Measurements from ENCODE around the gene KRTAP1-5. TPM values are rescaled to one million over a fixed set of nuclear protein-coding genes. Genes with fewer than 3 reads are reported as not detected.

Gene KRTAP1-5
- total and polyA plus RNA-seq, 12 donors = not detected

DNA sequence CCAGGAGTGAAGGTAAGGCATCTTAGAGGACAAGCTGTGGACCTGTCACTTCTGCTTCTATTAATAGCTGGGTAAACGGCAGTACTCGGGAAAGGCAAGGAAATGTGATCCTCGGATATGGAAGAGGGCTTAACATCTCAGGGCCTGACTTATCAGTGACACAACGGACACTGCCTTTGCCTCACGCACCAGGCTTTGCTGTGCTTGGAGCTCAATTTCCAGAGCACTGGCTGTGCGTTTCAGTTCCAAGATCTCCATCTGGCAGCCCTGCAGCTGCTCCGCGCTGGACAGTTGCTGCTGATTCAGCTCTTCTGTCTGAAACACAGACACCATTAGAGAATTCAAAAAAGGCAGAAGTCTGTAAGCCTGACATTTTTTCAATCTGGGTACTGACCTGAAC lies 46.4 kb downstream of the KRTAP1-5 start:
- no peak for TF ChIP-seq CTCF (IDR thresholded peaks at IDR 0.05)
- TF ChIP-seq POLR2A (IDR thresholded peaks at IDR 0.05) = no peak
- Histone ChIP-seq H3K4me3 (no peak overlapping the region), H3K4me1 (replicated peaks in 1 of 2) (no peaks in the 10 kb centered on the region), H3K27ac (no peak overlapping the region), H3K27me3 (peaks cover 5% of the 10 kb centered on the region), H3K9me3 (replicated peaks in 1 of 3) (no peaks in the 10 kb centered on the region), H3K36me3 (replicated peaks in 1 of 2) (no peaks in the 10 kb centered on the region)
- peak in 3 of 7 donors; percentile 12 to 58 (median 23) for DNase-seq
- intact Hi-C loops (cut with DNase I) = no loop called here
- whole genome bisulfite sequencing, 4 donors = 8 to 30% (median 24%) methylated on average over 5 to 8 of the region's 8 CpGs

DNA sequence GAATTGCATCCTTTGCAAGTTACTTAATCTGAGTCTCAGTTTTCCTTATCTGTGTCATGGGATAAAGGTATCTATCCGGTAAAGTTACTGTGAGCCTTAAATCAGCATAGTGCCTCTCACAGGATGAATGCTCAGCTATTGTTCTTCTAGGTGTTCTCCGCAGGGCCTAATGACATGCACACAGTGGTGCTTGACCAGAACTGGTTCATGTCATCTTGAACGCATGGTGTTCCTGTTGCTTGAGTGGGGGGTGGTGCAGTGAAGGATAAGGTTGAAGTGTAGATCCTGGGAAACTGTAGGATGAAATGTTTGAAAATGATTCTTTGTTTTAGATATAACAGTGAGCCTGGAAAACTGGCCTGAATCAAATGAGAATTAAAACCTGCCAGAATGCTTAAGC lies 46.9 kb downstream of the KRTAP1-5 start:
- Histone ChIP-seq H3K27me3 (peaks cover 5% of the 10 kb centered on the region), H3K9me3 (replicated peaks in 1 of 3) (no peaks in the 10 kb centered on the region), H3K27ac (no peak overlapping the region), H3K4me3 (no peak overlapping the region), H3K36me3 (replicated peaks in 1 of 2) (no peaks in the 10 kb centered on the region), H3K4me1 (replicated peaks in 1 of 2) (no peaks in the 10 kb centered on the region)
- WGBS, 4 donors = 85 to 93% (median 90%) methylated on average over 3 of the region's 3 CpGs
- TF ChIP-seq POLR2A (IDR thresholded peaks at IDR 0.05) (no peak), CTCF (IDR thresholded peaks at IDR 0.05) (no peak)
- intact Hi-C loops (cut with DNase I) = no loop called here
- no peak for DNase-seq

DNA sequence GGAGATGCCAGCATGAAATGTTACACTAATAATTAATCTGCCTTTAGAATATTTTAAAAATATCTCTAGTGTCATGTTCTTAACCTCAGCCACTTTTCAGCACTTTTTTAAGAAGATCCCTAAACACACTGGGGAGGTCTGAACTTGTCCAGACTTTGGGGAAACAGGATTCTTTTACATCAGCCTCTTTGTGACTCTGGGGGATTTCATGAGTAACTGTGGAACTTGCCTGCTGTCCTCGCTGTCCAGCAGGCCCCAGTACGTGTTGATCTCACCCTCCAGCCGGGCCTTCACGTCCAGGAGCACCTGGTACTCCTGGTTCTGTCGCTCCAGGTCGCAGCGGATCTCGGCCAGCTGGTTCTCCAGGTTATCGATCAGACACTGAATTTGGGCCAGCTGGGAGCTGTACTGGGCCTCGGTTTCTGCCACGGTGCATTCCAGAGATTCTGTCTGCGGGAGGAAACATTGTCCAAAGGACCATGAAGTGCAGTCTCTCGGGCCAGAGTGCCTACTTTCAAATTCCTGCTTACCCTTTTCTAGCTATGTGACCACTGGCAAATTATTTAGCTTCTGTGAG lies 48.3 kb downstream of the KRTAP1-5 start:
- Histone ChIP-seq H3K4me1 (replicated peaks in 1 of 2) (no peaks in the 10 kb centered on the region), H3K36me3 (replicated peaks in 1 of 2) (no peaks in the 10 kb centered on the region), H3K27ac (no peak overlapping the region), H3K4me3 (no peak overlapping the region), H3K9me3 (replicated peaks in 1 of 3) (no peaks in the 10 kb centered on the region), H3K27me3 (peaks cover 5% of the 10 kb centered on the region)
- 81 to 87% (median 83%) methylated on average over 9 to 13 of the region's 13 CpGs for WGBS, 4 donors
- intact Hi-C loops (cut with DNase I) = no loop called here
- DNase-seq = no peak
- no peak for TF ChIP-seq POLR2A (IDR thresholded peaks at IDR 0.05)
- TF ChIP-seq CTCF (IDR thresholded peaks at IDR 0.05) = no peak

Small RNAs within 50 kb of the gene (small RNA-seq; reads per million reads assigned to genes)
- gene KRTAP3-4P = 0 reads per million in 2 donors

Other genes starting within 250 kb of the KRTAP1-5 start
Only the 30 nearest of the 38 such genes appear.
- 10 to 100 TPM in 6 of 9 donors, 1 to 10 TPM in 2, under 1 TPM in 1; 0.35 to 58.4 (median 27.4) TPM for gene KRT10, start 204.6 kb downstream of the KRTAP1-5 start, total RNA-seq
- 10 to 100 TPM; 31.1 to 36.3 (median 36.0) TPM for gene KRT10, start 204.6 kb downstream of the KRTAP1-5 start, polyA plus RNA-seq
- gene KRT12, start 160.0 kb downstream of the KRTAP1-5 start, total RNA-seq = not detected
- gene KRT12, start 160.0 kb downstream of the KRTAP1-5 start, polyA plus RNA-seq = not detected
- gene KRT20, start 142.0 kb downstream of the KRTAP1-5 start, total RNA-seq = under 1 TPM in 2 of 9 donors, not detected in 7; 0.23 to 0.50 TPM
- under 1 TPM in 2 of 3 donors, not detected in 1; 0.27 to 0.64 TPM for gene KRT20, start 142.0 kb downstream of the KRTAP1-5 start, polyA plus RNA-seq
- not detected for gene KRT23, start 89.6 kb downstream of the KRTAP1-5 start, total RNA-seq
- under 1 TPM in 1 of 3 donors, not detected in 2; 0.03 TPM for gene KRT23, start 89.6 kb downstream of the KRTAP1-5 start, polyA plus RNA-seq
- not detected for gene KRT39, start 60.3 kb downstream of the KRTAP1-5 start, total RNA-seq
- under 1 TPM in 1 of 3 donors, not detected in 2; 0.17 TPM for gene KRT39, start 60.3 kb downstream of the KRTAP1-5 start, polyA plus RNA-seq
- gene KRT40, start 42.9 kb downstream of the KRTAP1-5 start, total RNA-seq = not detected
- gene KRT40, start 42.9 kb downstream of the KRTAP1-5 start, polyA plus RNA-seq = not detected
- gene KRTAP3-3, start 33.0 kb downstream of the KRTAP1-5 start, total RNA-seq = not detected
- gene KRTAP3-3, start 33.0 kb downstream of the KRTAP1-5 start, polyA plus RNA-seq = not detected
- gene KRTAP3-2, start 27.3 kb downstream of the KRTAP1-5 start, total RNA-seq = not detected
- not detected for gene KRTAP3-2, start 27.3 kb downstream of the KRTAP1-5 start, polyA plus RNA-seq
- not detected for gene KRTAP3-1, start 18.1 kb downstream of the KRTAP1-5 start, total RNA-seq
- gene KRTAP3-1, start 18.1 kb downstream of the KRTAP1-5 start, polyA plus RNA-seq = not detected
- not detected for gene KRTAP1-4, start 3.0 kb upstream of the KRTAP1-5 start, total RNA-seq
- gene KRTAP1-4, start 3.0 kb upstream of the KRTAP1-5 start, polyA plus RNA-seq = not detected
- gene KRTAP1-3, start 7.7 kb upstream of the KRTAP1-5 start, total RNA-seq = not detected
- not detected for gene KRTAP1-3, start 7.7 kb upstream of the KRTAP1-5 start, polyA plus RNA-seq
- gene KRTAP1-1, start 14.2 kb upstream of the KRTAP1-5 start, total RNA-seq = not detected
- not detected for gene KRTAP1-1, start 14.2 kb upstream of the KRTAP1-5 start, polyA plus RNA-seq
- not detected for gene KRTAP2-1, start 20.1 kb upstream of the KRTAP1-5 start, total RNA-seq
- not detected for gene KRTAP2-1, start 20.1 kb upstream of the KRTAP1-5 start, polyA plus RNA-seq
- gene KRTAP2-2, start 28.0 kb upstream of the KRTAP1-5 start, total RNA-seq = not detected
- not detected for gene KRTAP2-2, start 28.0 kb upstream of the KRTAP1-5 start, polyA plus RNA-seq
- not detected for gene KRTAP2-3, start 32.9 kb upstream of the KRTAP1-5 start, total RNA-seq
- not detected for gene KRTAP2-3, start 32.9 kb upstream of the KRTAP1-5 start, polyA plus RNA-seq
- not detected for gene KRTAP2-4, start 38.7 kb upstream of the KRTAP1-5 start, total RNA-seq
- gene KRTAP2-4, start 38.7 kb upstream of the KRTAP1-5 start, polyA plus RNA-seq = not detected
- not detected for gene KRTAP4-7, start 56.9 kb upstream of the KRTAP1-5 start, total RNA-seq
- gene KRTAP4-7, start 56.9 kb upstream of the KRTAP1-5 start, polyA plus RNA-seq = not detected
- gene KRTAP4-8, start 70.9 kb upstream of the KRTAP1-5 start, total RNA-seq = not detected
- gene KRTAP4-8, start 70.9 kb upstream of the KRTAP1-5 start, polyA plus RNA-seq = not detected
- gene KRTAP4-16, start 75.0 kb upstream of the KRTAP1-5 start, total RNA-seq = not detected
- gene KRTAP4-16, start 75.0 kb upstream of the KRTAP1-5 start, polyA plus RNA-seq = not detected
- not detected for gene KRTAP4-9, start 78.2 kb upstream of the KRTAP1-5 start, total RNA-seq
- not detected for gene KRTAP4-9, start 78.2 kb upstream of the KRTAP1-5 start, polyA plus RNA-seq
- not detected for gene KRTAP4-11, start 91.2 kb upstream of the KRTAP1-5 start, total RNA-seq
- not detected for gene KRTAP4-11, start 91.2 kb upstream of the KRTAP1-5 start, polyA plus RNA-seq
- not detected for gene KRTAP4-12, start 97.0 kb upstream of the KRTAP1-5 start, total RNA-seq
- gene KRTAP4-12, start 97.0 kb upstream of the KRTAP1-5 start, polyA plus RNA-seq = not detected
- not detected for gene KRTAP4-6, start 113.3 kb upstream of the KRTAP1-5 start, total RNA-seq
- not detected for gene KRTAP4-6, start 113.3 kb upstream of the KRTAP1-5 start, polyA plus RNA-seq
- not detected for gene KRTAP4-5, start 122.6 kb upstream of the KRTAP1-5 start, total RNA-seq
- not detected for gene KRTAP4-5, start 122.6 kb upstream of the KRTAP1-5 start, polyA plus RNA-seq
- not detected for gene KRTAP4-4, start 133.5 kb upstream of the KRTAP1-5 start, total RNA-seq
- not detected for gene KRTAP4-4, start 133.5 kb upstream of the KRTAP1-5 start, polyA plus RNA-seq
- not detected for gene KRTAP4-3, start 141.0 kb upstream of the KRTAP1-5 start, total RNA-seq
- gene KRTAP4-3, start 141.0 kb upstream of the KRTAP1-5 start, polyA plus RNA-seq = not detected
- gene KRTAP4-2, start 151.0 kb upstream of the KRTAP1-5 start, total RNA-seq = not detected
- gene KRTAP4-2, start 151.0 kb upstream of the KRTAP1-5 start, polyA plus RNA-seq = not detected
- gene KRTAP4-1, start 157.7 kb upstream of the KRTAP1-5 start, total RNA-seq = not detected
- not detected for gene KRTAP4-1, start 157.7 kb upstream of the KRTAP1-5 start, polyA plus RNA-seq
- not detected for gene KRTAP9-1, start 162.7 kb upstream of the KRTAP1-5 start, total RNA-seq
- gene KRTAP9-1, start 162.7 kb upstream of the KRTAP1-5 start, polyA plus RNA-seq = not detected
- not detected for gene KRTAP9-2, start 199.4 kb upstream of the KRTAP1-5 start, total RNA-seq
- not detected for gene KRTAP9-2, start 199.4 kb upstream of the KRTAP1-5 start, polyA plus RNA-seq

Data from adrenal gland (tissue), 12 donors.